ENCODE measurements around the gene HNRNPA1.
"Not testable (repeated sequence)": the region's sequence is repeated elsewhere in the genome, so short reads cannot be mapped to it uniquely, and the experiment has no call there.

The HNRNPA1 gene

DNA sequence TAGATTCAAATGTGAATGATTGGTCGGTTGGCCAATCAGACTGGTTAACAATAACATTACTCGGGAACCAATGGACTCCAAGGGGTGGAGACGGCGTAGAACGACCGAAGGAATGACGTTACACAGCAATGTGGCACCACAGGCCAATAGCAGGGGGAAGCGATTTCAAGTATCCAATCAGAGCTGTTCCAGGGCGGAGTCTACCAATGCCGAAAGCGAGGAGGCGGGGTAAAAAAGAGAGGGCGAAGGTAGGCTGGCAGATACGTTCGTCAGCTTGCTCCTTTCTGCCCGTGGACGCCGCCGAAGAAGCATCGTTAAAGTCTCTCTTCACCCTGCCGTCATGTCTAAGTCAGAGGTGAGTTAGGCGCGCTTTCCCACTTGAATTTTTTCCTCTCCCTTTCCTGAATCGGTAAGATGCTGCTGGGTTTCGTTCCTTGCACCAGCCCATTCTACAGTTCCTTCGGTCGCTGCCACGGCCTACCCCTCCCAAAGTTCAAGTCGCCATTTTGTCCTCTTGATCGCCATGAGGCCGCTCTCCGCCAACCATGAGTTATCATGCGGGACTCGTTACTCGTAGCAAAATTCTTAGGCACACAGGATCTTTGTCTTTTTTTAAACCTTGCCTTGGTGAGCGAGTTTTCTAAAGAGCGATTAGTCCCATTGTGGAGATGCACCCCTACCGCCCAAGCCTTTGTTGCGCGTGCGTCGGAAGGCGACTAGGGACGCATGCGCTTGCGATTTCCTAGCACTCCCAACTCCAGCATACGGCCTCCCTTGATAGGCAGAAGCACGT is at the start of gene HNRNPA1:
HNRNPA1 (plus strand) TSS at position 259 of the 793 bp plus-strand sequence; CDS start at position 341, 82 bp downstream.
- peak; percentile 98 for DNase-seq

DNA sequence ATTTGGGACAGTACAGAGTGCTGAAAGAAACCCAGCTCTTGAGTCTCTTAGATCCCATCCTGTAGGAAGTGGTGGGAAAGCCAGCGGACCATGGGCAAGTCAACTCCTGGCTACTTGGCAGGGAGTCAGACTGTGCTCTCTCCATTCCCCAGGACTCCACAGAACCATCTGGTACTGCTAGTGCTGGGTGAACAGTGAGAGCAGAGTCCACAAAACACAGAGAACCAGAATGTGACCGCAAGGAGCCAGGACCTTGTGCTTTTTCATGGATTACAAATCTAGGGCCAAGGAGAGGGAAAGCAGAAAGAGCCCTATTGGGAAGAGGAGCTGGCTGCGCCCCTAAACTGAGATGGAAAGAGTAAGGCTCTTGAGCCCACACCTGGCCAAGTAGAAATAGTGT is 49.3 kb upstream of the HNRNPA1 start:
- DNase-seq, result not testable (repeated sequence)

DNA sequence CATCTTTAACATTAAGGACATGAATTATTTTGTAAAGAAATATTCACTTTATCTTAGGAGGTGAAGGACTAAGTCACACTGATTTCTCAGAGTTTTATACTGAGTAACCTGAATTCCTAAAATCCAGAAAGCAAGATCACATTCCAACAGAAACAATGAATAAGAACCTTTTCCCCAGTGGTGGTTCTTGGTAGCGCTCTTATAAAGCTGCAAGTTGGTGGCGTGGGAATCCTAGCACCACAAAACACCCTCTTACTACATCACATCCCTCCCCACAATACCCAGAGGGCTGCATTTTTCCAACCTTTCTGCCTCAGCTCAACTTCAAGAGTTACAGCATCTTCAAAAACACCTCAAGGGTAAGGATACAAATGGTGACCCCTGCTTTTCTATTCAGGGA is 47.7 kb upstream of the HNRNPA1 start:
- no peak for DNase-seq

DNA sequence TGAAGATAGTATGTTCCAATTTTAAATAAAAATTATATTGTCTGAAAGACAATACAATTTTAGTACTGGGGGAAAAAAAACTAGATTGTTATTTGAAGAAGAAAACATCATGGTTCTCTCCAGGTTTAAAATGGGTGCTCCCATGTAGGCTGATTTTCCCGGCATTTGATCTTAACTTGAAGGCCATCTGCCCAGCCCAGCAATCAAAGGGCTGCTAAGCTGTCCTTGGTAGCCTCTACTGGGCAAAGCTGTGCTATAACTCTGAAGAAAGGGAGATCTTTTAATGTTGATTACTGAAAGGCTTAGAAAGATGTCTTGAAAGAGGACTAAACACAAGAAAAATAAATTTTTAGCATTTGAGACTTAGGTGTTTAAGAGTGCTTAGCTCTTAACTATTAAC is 42.0 kb upstream of the HNRNPA1 start:
- DNase-seq, result no peak

DNA sequence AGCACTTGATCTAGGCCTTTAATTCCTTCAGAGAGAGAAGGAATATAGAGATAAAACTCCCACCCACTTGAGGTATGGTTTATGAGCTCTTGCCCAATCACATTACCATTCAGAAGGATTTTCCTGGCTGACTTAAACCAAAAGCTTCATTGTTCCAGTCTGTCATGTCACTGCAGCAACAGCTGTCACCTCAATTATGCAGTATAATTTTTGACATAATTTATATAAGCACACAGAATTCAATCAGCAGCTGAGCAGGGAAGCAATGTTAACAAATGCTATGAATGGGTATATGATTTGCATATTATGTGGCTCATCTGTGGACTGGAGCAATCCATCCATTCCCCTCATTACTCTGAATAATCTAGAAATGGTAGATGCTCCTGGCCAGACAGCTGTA is 40.9 kb upstream of the HNRNPA1 start:
- DNase-seq, result no peak

DNA sequence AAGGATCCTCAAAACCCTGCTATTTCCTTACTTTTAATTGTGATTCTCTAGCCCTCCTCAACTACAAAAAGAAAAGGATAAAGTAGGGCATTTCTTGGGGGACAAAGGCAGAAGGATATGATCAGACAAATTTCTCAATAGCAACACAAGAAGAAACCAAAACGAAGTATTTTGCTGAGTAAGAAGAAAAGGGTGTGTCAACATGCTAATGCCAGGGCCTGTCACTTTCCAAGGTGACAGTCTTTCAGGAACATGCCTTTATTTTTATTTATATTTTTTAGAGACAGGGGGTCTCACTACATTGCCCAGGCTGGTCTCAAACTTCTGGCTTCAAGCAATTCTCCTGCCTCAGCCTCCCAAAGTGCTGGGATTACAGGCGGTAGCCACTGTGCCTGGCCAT is 40.4 kb upstream of the HNRNPA1 start:
- no peak for DNase-seq

DNA sequence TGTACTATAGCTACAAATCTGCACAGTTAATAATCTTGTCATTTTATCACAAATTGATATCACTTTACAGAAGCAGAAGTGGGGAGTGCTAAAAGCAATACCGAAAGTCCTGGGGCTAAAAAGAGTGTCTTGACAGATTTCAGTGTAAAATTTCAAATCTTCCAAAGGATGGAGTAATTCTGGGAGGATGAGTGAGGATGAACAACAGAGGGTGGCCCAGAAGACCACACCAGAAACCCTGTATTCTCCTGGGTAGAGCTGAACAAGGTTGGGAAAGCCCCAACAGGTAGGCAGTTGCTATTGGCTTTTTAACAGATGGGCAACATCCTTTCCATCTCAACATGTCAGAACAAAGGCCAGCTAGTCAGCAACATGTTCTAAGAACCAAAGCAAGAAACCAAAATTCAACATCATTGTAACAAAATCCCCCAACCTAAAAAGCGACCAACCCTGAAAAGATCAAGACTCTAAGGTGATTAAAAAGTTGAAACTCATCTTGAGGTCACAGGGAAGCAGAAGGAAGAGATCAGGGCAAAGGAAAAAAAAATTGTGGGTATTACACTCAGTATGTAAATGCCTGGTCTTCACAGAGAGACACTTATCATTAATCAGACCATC is 39.4 kb upstream of the HNRNPA1 start:
- no peak for DNase-seq

DNA sequence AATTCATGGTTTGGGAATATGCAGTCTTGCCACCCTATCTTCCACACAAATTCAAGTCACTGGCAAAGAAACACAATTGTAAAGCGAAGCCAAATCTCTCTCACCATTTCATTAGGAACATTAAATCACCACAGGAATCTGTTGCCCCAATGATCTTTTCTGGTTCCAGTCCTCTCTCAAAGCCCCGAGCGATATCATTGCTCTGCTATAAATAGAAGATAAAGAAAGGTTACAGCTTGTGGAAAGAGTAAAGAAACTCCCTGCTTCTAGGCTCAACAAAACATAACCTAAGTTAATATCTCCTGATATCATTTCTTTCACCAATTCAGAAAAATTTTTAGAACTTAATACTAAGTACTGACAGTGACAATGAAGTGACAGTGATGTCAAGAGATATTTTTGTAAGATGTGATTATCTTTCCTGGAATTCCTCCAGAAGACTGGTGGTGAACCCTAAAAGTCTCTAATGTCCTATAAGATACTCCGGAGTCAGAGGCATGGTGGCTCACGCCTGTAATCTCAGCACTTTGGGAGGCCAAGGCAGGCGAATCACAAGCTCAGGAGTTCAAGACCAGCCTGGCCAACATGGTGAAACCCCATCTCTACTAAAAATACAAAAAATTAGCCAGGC is 34.4 kb upstream of the HNRNPA1 start:
- DNase-seq, result no peak

DNA sequence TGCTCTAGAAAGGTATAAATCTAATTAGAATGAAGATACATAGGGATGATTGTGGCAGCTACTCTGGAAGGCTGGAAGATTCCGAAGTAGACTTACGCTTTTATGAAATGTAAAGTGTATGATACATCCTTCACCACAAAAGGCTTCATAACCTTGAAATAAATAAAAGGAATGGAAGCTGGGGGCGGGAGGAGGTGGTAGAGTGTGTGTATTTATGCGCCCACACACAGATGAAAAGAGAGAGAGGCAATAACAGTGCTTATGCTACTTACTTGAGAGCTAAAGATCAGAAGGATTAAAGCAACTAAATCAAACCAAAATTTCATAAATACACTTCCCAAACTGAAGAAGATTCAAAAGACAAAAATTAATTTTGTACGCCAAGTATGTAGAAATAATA is 31.0 kb upstream of the HNRNPA1 start:
- DNase-seq, result no peak

DNA sequence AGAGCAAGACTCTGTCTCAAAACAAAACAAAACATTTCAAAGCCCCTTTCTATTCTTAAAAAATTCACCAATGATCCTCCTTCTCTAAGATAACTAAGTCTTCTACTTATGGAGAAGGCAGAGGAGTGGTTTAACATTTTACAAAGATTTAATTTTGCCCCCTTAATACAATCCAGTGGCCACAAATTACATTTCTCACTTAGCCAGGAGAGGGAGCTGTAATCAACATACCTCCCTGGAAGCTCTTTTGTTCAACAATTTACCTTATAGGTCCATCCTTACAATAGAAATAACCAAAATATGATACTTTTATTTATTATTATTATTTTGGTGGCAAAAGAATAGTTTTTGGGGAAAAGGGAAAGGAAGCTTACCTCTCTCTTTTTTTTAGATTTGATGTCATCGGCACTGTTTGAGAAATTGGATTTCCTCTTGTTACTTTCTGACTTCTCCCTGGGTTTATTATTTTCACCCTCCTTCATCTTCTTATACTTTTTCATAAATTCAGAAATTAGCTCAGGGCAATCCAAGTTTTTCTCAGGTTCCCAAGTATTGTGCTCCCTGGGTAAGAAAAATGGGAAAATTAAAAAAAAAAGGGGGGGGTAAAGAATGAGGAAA is 28.8 kb upstream of the HNRNPA1 start:
- DNase-seq, result no peak

DNA sequence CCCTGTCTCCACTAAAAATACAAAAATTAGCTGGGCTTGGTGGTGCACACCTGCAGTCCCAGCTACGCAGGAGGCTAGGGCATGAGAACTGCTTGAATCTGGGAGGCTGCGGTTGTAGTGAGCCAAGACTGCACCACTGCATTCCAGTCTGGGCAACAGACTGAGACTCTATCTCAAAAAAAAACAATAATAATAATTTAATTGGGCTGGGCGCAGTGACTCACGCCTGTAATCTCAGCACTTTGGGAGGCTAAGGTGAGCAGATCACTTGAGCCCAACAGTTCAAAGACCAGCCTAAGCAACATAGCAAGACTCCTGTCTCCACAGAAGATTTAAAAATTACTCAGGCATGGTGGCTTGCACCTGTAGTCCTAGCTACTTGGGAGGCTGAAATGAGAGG is 27.3 kb upstream of the HNRNPA1 start:
- DNase-seq, result no peak

DNA sequence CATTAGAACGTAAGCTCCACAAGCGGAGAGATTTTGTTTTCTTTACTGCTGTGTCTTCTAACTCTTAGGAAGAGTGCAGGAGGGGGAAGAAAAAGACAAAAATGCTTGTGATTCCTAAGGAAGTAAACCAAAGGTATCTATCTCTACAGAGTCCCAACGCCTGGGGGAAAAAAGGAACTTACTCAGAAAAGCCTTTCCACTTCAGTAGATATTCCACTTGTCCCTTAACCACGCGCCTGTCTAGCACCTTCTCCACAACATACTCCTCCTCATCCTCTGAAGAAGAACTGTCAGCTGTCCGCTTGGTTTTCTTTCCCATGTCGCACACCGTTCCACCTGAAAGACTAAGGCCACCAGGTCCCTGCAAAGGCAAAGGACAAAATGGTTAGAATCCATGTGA is 23.2 kb upstream of the HNRNPA1 start:
- DNase-seq, result no peak

DNA sequence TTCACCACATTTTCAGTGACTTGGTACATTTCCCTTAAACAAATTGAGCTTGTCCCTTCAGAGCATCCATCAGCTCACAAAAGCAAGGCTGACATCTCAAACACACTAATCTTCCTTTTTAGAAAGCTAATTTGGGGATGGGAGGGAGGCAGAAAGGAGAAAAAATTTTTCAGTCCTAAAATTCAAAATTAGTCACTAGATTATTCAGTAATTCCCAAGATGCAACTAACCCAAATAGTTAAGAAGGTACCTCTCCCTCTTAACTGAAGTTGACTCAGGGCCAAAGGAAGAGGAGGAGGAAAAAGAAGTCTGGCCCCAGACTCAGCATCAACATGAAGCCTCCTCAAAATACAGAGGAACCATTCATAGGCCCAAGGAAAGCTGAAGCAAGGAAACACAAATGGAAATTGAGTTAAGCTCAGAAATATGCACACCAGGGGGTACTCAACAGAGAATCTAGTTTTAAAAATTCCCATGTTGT is 22.3 kb upstream of the HNRNPA1 start:
- no peak for DNase-seq

DNA sequence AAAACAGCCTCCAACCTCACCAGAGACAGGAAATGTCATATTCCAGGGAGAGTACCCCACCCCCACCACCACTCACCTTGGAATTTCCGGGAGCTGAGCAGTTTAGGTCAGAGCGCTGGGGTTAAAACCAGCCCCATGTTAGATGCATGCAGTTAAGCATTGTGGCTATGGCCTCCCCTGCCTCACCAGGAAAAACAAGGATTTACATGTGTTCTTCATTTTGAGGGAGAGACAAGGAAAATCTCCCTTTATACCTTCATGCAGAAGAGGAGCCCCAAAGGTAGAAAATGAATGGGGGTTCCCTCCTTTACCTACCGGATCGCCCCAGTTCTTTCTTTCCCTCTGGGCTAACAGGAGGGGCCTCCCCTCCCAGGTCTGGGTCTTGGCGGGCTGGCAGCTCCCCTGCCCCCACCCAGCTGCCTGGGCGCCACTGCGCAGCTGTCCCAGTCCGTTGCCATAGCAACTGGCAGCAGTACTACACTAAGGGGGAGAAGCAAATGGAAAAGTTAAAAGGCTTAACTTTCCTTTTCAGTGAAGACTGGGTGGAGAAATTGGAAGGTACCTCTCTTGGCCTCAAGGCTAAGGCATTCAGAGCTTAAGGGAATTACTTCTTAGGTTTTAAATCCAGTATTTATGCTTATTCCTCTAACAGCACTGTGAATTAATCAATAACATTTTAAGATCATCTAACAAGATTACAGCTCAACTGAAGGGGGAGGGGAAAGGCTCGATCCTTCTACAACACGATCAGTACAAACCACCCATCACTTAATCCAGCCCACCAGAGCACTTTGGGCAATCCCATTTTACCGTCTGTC is 21.1 kb upstream of the HNRNPA1 start:
- peak; percentile 49 for DNase-seq

DNA sequence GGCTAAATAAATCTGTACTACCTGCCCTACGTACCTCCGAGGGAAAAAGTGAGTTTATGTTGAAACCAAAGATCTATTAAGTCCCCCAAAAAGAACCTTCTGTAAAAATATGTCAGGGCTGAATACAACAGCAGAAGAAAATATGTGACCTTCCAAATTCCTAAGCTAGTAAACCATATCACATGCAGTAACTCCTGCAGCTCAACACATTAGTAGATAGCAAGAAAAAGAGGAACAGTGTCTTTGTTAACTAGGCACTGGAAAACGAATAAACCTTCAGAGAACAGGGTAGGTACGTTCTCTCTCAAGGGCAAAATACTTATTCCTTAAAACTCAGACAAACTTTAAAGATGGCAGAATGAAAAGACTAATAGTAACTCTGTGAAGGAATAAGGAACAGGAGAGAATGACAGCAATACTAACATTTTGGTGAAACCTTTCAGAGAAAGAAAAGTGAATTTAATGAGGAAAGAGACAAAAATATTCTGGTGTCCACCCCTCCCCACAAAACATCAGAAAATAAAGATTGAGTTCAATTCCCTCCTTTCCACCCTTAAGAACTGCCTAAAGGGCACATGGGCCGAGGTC is 18.6 kb upstream of the HNRNPA1 start:
- DNase-seq, result no peak

DNA sequence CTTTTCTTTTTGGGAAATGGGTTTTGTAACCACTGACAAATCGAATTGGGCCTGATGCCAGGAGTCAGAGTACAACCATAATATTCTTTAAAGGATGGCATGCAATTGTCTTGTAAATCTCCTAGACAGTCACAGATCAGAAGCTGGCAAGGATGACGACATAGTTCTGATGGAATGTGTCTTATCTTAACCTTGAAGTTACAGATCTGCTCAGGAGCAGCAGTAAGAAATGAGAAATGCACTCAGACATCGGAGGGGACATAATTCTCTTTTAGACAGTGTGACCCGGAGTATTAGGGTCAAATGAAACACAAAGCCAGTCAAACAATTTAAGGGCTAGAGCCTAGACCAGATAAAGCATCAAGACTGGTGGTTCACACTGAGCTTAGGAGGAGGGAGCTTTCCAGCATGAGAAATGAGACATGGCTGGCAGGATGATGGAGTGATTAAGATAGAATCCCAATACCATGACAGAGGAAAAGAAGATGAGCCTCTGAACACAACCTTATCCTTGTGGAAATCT is 18.1 kb upstream of the HNRNPA1 start:
- DNase-seq, result no peak

DNA sequence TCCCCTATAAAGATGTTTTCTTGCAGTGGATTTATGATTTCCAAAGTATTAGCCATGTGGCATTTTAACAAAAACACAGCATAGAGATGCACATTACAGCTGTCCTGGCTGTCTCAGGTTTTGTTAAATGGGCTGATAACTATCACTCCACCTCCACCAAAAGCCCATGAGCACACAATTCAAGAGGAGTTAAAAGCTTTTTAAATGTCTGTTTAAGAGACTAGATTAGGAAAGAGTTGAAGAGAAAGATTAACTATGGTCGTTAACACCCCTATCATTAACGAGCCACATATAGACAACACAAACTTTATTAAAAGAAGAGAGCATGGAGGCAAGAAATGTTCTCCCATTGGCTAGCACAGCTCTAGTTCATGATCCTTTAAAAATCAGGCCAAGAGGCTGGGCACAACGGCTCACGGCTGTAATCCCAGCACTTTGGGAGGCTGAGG is 15.1 kb upstream of the HNRNPA1 start:
- no peak for DNase-seq

DNA sequence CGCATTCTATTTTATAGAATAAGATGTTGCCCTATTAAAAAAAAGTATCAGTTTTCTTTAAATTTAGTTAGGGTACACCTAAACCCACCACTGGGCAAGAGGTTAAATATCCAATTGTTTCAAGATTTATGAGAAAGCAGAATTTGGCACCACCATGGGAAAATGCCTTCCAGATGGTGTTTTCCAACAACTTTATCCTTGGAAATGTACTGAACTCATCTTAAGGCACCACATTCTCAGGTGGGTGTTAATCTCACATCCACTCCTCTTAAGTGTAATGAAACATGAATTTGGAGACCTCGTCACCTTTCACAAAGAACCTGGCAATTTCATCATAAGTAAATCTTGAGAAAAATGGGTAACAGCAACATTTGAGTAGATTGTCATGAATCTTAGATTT is 13.7 kb upstream of the HNRNPA1 start:
- DNase-seq, result no peak

DNA sequence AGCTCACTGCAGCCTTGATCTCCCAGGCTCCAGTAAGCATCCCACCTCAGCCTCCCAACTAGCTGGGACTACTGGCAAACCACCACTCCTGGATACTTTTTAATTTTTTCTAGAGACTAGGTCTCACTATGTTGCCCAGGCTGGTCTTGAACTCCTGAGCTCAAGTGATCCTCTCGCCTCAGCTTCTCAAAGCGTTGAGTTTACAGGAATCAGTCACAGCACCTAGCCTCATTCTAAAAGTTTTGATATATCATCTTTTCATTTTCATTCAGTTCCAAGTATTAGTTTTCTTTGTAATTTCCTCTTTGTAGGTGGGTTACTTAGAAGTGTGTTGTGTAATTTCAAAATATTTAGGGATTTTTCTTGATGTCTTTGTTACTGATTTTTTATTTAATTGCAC is 10.2 kb upstream of the HNRNPA1 start:
- DNase-seq, result peak; percentile 25

DNA sequence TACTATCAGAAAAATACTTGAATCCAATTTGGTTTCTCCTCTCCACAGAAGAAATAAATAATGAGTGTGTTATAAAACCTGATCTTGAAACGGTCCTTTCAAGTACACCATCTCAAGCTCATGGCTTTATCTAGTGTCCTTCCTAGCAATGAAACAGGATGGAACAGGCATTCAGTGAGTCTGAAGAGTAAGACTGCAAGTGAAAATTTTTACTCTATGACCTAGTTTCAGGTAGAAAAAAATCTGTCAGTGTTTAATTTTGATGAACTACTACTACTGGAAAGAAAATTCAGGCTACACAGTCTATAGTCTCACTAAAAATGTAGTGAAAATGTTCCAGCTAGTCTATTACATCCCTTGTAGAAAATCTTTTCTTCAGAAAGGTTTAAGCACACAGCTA is 8.3 kb upstream of the HNRNPA1 start:
- DNase-seq, result no peak

DNA sequence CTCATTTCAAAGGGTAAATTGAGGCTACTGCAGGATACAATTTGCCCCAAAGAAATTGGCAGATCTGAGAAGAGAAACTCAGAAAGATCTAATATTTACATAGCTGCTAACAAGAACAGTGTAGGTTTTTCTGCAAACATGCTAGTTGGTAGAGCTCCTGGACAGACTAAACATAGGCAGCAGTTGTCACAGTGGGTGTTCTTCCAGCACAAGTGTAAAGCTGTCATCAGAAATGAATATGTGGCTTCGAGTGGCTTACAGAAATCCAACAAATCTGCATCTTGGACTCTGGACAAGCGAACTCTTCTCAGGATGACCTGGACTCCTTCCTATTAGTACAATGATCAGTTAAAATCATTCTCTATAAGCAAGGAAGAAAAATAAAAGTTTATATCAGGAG is 6.5 kb upstream of the HNRNPA1 start:
- no peak for DNase-seq

DNA sequence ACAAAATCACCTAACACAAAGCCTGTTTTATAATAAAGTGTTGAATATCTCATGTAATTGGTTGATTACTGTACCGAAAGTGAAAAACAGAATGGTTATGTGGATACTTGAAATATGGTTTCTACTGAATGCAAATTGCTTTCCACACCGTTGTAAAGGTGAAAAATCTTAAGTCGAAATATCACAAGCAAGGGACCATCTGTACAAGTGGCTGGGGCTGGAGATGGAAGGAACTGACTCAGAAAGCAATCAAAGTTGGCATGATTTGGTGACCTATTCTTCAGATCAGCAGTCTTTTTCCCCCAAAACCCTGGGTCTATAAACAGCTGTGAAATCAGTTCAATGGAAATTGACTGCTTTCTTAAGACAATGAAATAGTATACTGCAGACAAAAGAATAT is 4.2 kb upstream of the HNRNPA1 start:
- no peak for DNase-seq

Data from stimulated activated CD4-positive, alpha-beta T cell treated with anti-CD3 and anti-CD28 coated beads, Interleukin-1b, Interleukin-23, amount 100 ng/mL, for 48 hours (primary cell).